Measurements from ENCODE around the gene FAF2.

DNA sequence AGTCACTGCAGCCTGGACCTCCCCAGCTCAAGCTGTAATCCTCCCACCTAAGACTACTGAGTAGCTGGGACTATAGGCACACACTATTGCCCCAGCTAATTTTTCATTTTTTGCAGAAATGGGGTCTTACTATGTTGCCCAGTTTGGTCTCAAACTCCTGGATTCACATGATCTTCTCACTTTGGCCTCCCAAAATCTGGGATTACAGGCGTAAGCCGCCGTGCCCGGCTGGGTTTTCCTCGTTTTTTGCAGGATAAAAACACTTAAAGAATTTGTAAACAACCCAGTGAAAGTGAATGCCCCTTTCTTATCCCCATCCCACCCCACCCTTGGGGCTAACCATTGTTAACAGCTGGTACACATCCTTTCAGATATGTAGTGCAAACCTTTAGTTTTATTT lies 39.6 kb upstream of the FAF2 start:
- TF ChIP-seq, protein P1, sequence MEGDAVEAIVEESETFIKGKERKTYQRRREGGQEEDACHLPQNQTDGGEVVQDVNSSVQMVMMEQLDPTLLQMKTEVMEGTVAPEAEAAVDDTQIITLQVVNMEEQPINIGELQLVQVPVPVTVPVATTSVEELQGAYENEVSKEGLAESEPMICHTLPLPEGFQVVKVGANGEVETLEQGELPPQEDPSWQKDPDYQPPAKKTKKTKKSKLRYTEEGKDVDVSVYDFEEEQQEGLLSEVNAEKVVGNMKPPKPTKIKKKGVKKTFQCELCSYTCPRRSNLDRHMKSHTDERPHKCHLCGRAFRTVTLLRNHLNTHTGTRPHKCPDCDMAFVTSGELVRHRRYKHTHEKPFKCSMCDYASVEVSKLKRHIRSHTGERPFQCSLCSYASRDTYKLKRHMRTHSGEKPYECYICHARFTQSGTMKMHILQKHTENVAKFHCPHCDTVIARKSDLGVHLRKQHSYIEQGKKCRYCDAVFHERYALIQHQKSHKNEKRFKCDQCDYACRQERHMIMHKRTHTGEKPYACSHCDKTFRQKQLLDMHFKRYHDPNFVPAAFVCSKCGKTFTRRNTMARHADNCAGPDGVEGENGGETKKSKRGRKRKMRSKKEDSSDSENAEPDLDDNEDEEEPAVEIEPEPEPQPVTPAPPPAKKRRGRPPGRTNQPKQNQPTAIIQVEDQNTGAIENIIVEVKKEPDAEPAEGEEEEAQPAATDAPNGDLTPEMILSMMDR (IDR thresholded peaks at IDR 0.05; ENCODE audit: low read depth, low read length, missing input control) = no peak
- no peak for TF ChIP-seq FOXA2 (IDR thresholded peaks at IDR 0.05)
- no peak for TF ChIP-seq JUND (IDR thresholded peaks at IDR 0.05)
- TF ChIP-seq HNF4A (conservative IDR thresholded peaks at IDR 0.05) = no peak
- no peak for TF ChIP-seq TAF1 (conservative IDR thresholded peaks at IDR 0.05)
- no peak for TF ChIP-seq YY1 (IDR thresholded peaks at IDR 0.05)
- TF ChIP-seq, protein P2, sequence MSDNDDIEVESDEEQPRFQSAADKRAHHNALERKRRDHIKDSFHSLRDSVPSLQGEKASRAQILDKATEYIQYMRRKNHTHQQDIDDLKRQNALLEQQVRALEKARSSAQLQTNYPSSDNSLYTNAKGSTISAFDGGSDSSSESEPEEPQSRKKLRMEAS (IDR thresholded peaks at IDR 0.05) = no peak

Data from liver (tissue), 3 donors.